PFSK-1 (cell line): Measurements from ENCODE around the gene RGS7.

ENCODE experiments used
- POLR2AphosphoS5 ChIP-seq: IDR thresholded peaks from 2 replicates; pipeline ENCODE4 v1.6.1; 2012; ENCODE audit warnings: low read depth, mild to moderate bottlenecking, control low read depth, low read length, moderate library complexity
- REST ChIP-seq, 2 experiments: IDR thresholded peaks; 2 replicates each; pipeline versions ENCODE4 v1.6.1 to v1.8.0; 2011 to 2012; ENCODE audit warnings: low read depth in 2 of 2, low read length in 2 of 2, control low read depth in 1 of 2, inconsistent platforms in 1 of 2, mild to moderate bottlenecking in 1 of 2, moderate library complexity in 1 of 2; ENCODE audit not compliant: insufficient read depth in 1 of 2
- TAF1 ChIP-seq: IDR thresholded peaks from 2 replicates; pipeline ENCODE4 v1.6.1; 2012; ENCODE audit warnings: low read length, control low read depth, borderline replicate concordance; ENCODE audit not compliant: insufficient read depth

GRCh38 chr1:241332987-241333386 lies 24.0 kb downstream of the RGS7 start:
- TF ChIP-seq POLR2AphosphoS5: no peak
- no peak for TF ChIP-seq TAF1
- TF ChIP-seq REST (IDR thresholded peaks at IDR 0.05; ENCODE audit: insufficient read depth in 1 of 2, low read depth in 2 of 2, low read length in 2 of 2): no peak
